Mesothelial cell of epicardium (in vitro differentiated cells): ENCODE results near the gene CCDC149. TPM values are rescaled to one million over a fixed set of nuclear protein-coding genes. Genes with fewer than 3 reads are reported as not detected.
A peak's percentile ranks its signal among the peaks of the same experiment; 100 is the strongest.

Experiments
- DNase-seq, 2 experiments: peaks; one replicate each; pipeline ENCODE4 v3.0.0; 2021; ENCODE audit warnings: low spot score in 2 of 2; ENCODE audit not compliant: unreplicated experiment in 2 of 2
- H3K27ac Mint-ChIP-seq: 2 replicates; pipeline ENCODE4 v1.8.0; 2021; ENCODE audit warnings: mixed read lengths
- H3K27me3 Mint-ChIP-seq: 2 replicates; pipeline ENCODE4 v1.8.0; 2021; ENCODE audit warnings: low read depth, mixed read lengths
- H3K36me3 Mint-ChIP-seq: 2 replicates; pipeline ENCODE4 v1.8.0; 2021; ENCODE audit warnings: mixed read lengths
- H3K4me1 Mint-ChIP-seq: 2 replicates; pipeline ENCODE4 v1.8.0; 2021; ENCODE audit warnings: mixed read lengths
- H3K4me3 Mint-ChIP-seq: 2 replicates; pipeline ENCODE4 v1.8.0; 2021; ENCODE audit warnings: mild to moderate bottlenecking, moderate library complexity, mixed read lengths
- H3K9me3 Mint-ChIP-seq: 2 replicates; pipeline ENCODE4 v1.8.0; 2021; ENCODE audit warnings: mixed read lengths
- total RNA-seq: library from RNA; stranded (reverse); gene quantifications from 3 replicates; pipeline ENCODE4 v1.2.1, GENCODE V29; 2021
- TF ChIP-seq, protein P1 (sequence below): fragments of 200-600 bp; sonication (generic); IDR thresholded peaks from one replicate; pipeline ENCODE4 v1.5.0; 2021; ENCODE audit warnings: antibody characterized with exemption; ENCODE audit not compliant: unreplicated experiment

CCDC149 gene
- total RNA-seq, 1 donor from 2014 or later, result 16.2 TPM

DNA sequence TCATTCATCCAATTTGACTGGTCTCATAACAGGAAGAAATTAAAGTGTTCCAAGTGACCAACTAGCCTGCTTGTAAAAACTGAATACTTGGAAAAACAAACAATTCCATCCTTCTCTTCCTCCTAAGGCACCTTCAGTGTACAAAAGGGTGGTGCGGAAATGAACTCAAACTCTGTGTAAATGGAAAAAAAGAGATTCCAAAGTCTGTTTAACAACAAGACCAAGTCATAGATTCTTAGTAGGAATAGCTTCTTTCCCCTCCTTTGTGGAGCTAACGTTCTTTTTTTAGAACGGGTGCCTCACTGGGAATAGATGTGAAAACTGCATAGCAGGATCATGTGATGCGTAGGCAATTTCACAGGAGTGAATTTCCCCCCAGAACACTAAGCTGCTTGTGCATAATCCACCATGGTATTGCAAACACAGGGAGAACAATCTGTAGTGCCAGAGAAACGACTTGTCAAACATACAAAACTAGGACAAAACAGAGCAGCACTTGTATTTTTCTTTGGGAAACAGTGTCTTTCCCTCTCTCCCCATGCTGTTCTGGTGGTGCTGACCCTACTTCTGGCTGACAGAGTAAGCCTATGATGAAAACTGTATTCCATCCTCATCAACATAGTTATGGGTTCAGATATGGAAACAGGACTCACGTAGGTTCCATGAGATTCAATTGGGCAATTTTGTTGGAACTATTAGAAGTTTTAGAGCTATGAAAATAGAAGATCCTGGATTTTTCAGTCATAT lies 130.7 kb downstream of the CCDC149 start:
- H3K27me3 Mint-ChIP-seq, result peaks cover 21% of the 10 kb centered on the region
- TF ChIP-seq, protein P1, sequence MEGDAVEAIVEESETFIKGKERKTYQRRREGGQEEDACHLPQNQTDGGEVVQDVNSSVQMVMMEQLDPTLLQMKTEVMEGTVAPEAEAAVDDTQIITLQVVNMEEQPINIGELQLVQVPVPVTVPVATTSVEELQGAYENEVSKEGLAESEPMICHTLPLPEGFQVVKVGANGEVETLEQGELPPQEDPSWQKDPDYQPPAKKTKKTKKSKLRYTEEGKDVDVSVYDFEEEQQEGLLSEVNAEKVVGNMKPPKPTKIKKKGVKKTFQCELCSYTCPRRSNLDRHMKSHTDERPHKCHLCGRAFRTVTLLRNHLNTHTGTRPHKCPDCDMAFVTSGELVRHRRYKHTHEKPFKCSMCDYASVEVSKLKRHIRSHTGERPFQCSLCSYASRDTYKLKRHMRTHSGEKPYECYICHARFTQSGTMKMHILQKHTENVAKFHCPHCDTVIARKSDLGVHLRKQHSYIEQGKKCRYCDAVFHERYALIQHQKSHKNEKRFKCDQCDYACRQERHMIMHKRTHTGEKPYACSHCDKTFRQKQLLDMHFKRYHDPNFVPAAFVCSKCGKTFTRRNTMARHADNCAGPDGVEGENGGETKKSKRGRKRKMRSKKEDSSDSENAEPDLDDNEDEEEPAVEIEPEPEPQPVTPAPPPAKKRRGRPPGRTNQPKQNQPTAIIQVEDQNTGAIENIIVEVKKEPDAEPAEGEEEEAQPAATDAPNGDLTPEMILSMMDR, result no peak
- no peak for DNase-seq
- no peak overlapping the region for H3K4me3 Mint-ChIP-seq
- H3K4me1 Mint-ChIP-seq, result peaks cover 24% of the 10 kb centered on the region
- H3K9me3 Mint-ChIP-seq, result peaks cover 6% of the 10 kb centered on the region
- no peak overlapping the region for H3K27ac Mint-ChIP-seq
- H3K36me3 Mint-ChIP-seq, result no peaks in the 10 kb centered on the region

DNA sequence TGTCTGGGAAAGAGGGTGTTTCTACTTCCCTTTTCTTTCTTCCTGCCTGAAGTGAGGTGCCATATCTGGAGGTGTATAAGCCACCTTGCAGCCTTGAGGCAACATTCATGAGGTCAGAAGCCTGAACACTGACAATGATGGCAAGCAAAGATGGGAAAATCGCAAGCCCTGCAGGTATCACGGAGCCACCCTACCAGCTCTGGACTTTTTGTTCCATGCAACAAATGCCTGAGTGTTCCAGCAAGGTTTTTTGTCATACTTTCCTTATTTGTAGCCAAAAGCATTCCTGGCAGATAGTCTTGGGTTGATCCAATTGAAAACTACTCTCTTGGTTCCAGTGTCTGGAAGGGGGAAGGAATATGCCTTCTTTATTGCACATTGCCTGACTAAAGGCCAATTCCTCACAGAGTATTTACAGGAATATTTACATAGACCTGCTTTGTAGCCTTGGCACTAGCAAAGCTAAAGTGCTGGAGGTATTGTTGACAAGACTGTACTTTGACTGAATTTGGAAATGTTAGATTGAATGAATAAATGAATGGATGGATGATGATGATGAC lies 131.8 kb downstream of the CCDC149 start:
- no peaks in the 10 kb centered on the region for H3K36me3 Mint-ChIP-seq
- H3K4me3 Mint-ChIP-seq, result no peak overlapping the region
- peaks cover 28% of the 10 kb centered on the region for H3K4me1 Mint-ChIP-seq
- peaks cover 21% of the 10 kb centered on the region for H3K27me3 Mint-ChIP-seq
- TF ChIP-seq, protein P1, result no peak
- no peak for DNase-seq
- no peak overlapping the region for H3K27ac Mint-ChIP-seq
- H3K9me3 Mint-ChIP-seq, result no peaks in the 10 kb centered on the region

DNA sequence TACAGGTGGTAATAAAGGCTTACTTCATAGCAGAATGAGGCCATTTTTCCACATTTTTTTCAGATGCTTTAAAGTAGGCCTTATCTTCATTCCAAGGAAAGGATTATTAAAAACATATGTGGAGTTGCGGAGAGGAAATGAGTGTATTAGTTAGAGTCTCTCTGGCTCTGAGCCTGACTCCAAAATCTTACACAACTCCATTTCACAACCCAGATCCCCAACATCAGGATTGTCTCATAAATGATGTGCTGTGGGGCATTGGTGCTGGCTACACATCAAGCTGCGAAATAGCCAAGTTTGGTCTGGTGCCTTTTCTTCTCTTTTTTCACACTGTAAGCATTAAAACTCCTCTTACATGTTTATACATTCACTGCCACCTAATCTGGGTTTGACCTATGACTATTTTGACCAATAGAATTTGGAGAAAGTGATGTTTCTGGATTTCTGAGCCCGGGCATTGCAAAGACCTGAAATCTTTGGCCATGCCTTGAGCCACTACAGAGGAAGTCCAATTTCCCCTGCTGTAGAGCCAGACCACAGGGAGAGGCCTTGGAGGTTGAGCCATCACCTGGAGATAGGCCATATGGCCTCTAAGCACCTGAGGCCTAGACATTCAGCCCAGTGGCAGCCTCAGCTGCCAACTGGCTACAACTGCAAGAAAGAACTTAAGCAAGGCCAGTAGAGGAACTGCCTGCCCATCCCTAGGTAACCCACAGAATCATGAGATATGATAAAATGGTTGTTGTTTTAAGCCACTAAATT lies 134.2 kb downstream of the CCDC149 start:
- Mint-ChIP-seq H3K9me3 (no peaks in the 10 kb centered on the region), H3K36me3 (no peaks in the 10 kb centered on the region), H3K4me3 (no peak overlapping the region), H3K27ac (peak overlapping the region; percentile 79), H3K4me1 (peaks cover 28% of the 10 kb centered on the region), H3K27me3 (peaks cover 15% of the 10 kb centered on the region)
- DNase-seq, result no peak
- TF ChIP-seq, protein P1, result no peak

DNA sequence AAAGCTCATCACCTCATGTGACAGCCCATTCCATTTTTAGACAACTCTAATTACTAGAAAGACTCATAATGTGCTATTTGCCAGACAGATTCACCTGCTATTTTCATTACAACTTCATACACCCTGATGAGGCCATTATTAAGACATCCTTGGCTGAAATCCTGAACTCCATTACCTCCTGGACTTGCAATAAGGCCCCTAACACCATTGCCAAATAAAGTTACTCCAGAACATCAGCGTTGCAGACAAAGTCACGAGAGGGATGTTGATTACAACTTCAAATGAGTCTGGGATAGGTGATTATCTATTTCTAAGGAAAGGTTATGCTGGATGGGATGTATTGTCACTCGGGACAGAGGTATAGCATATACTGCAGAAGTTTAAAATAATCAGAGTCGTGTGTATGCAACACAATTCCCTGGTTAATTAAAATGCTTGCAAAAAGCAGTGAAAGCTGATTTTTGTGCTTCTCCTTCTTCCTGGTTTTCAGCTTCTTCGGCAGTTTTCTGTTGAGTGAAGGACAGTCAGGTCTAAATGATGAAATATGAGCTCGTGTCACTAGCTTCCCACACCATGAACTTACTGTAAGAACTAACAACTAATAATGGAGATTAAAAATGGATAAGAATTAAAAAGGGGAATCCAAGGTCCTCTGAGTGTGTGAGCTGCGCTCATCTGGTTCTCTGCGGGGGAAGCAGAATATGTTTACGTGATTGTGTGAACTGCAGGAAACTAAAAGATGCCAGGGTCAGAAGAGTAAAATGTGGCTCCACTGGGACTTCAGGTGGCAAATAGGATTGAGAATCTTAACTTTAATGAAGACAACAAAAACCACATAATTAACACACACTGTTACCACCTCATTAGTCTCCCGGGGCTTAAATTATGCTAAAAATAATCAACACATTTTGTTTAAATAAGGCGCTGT lies 135.0 kb downstream of the CCDC149 start:
- Mint-ChIP-seq H3K4me1 (peaks cover 28% of the 10 kb centered on the region), H3K27me3 (peaks cover 9% of the 10 kb centered on the region)

More for the DNA sequence above, 135.0 kb downstream of the CCDC149 start:
- no peaks in the 10 kb centered on the region for H3K9me3 Mint-ChIP-seq
- TF ChIP-seq, protein P1, result no peak
- no peak overlapping the region for H3K4me3 Mint-ChIP-seq
- H3K36me3 Mint-ChIP-seq, result no peaks in the 10 kb centered on the region
- no peak for DNase-seq
- peak overlapping the region; percentile 79 for H3K27ac Mint-ChIP-seq
